GM21825 (cell line): ENCODE results near the gene MPI.
"Not testable (repeated sequence)": the region's sequence is repeated elsewhere in the genome, so short reads cannot be mapped to it uniquely, and the experiment has no call there.

Experiments used
- ATAC-seq: cut with Tn5 transposase; IDR thresholded peaks from one replicate; pipeline ENCODE4 v1.9.1; 2021; ENCODE audit warnings: mild to moderate bottlenecking, moderate library complexity; ENCODE audit not compliant: unreplicated experiment

Gene MPI

GRCh38 chr15:74863239-74864056 is 26.4 kb upstream of the MPI start:
- no peak for ATAC-seq

GRCh38 chr15:74864296-74864695 is 25.5 kb upstream of the MPI start:
- no peak for ATAC-seq

GRCh38 chr15:74865316-74865715 is 24.5 kb upstream of the MPI start:
- ATAC-seq: no peak

DNA sequence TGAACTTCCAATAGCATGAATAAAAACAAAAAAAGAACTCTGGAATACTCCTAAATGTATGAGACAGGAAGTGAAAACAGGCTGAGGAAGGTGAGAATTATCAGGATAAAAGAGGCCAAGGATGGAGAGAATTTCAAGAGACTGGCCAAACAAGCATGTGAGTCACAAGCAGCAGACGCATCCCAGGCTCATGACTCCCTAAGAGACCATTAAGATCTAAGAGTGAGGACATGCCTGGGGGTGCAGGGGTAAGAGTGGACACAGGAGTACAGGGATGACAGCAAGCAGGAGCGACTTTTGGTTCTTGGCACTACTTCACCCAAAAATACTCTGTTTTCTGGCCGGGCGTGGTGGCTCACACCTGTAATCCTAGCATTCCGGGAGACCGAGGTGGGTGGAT is 23.8 kb upstream of the MPI start:
- ATAC-seq: no peak

DNA sequence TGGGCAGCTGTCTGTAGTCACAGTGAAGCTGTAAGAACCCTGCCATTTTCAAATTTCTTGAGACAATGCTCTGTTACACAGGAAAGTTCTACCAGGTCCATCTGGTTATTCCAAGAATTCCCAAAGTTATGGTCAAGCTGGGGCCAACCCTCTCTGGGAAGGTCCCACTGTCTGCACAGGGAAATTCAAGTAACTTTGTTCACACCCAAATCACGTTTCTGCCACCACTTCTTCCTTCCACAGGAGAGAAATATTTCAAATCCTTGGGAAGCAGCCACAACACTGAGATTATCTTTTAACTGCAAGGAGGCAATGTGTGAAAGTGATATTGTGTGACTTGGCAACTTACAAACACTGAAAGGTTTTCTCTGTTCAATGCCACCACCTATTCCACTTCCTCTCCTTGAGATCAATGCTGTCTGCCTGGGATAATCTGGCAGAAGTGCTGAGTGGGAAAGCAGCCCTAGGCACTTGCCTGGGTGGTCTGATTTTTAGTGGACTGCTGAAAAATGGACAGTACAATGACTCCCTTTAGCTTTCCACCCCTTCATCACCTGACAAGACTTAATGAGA is 22.3 kb upstream of the MPI start:
- ATAC-seq: no peak

DNA sequence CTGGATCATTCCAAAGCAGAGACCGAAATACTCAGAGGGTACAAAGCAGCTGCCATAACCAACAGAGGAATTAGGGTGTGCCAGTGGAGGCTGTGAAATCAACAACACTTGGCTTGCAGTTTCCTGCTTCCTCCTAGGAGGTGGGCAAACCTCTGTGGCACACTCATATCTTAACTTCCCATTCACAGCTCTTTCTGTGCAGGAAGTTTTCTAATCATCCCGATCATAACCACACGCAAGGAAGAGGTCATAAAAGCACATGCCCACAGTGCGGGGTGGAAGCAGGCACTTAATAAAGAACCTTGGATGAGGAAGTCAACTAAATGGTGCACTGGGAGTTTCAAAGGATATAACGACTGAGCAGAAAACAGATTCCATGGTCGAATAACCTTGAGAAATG is 21.8 kb upstream of the MPI start:
- no peak for ATAC-seq

DNA sequence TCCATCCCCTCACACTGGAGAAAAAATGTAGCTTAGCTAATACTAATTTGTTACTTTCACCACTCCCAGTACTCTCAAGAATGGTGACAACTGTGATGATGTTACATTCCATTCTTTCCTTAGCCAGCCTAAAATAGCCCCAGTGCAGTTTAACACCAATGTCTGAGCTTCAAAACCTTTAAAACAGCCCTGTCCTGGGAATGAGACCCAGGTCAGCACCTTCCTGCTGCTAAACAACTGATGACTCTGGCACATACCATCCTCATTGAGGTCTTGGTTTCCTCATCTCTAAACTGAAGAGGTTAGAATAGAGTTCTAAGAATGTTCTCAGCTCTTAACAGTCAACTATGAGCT is 20.5 kb upstream of the MPI start:
- ATAC-seq: no peak

GRCh38 chr15:74869726-74870407 is 20.0 kb upstream of the MPI start:
- ATAC-seq: peak; percentile 43

DNA sequence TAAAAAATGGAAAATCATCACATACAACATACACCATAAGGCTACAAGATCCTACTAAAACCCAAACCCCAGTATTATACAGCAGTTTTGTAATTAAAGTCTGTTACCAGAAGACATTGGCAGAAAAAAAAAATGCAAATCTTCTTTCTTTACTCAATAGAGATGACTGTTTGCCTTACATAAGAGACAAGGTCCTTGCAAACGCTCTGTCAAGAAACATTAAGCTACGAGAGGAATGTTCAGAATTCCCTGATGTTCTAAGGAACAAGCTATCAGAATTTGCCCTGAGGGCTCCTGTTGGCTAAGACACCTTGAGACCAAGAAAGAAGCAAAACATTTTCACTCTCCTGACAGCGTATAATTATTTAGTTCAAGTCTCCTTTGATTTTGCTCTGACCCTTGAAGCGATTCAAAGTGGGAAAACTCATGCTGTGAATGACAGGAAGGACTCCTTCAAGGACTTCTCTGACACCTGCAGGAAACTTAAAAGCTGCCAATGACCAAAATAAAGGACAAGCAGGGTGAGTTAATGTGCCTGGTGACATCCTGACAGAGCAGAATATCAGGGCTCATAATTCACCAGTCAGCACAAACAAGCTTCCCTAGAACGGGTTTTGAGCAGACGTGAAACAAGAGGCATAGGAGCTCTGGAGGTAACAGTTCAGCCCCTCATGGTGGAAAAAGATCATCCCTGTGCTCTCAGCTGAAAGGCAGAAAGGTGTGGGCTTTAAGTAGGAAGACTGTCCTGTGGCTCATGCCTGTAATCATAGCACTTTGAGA is 19.2 kb upstream of the MPI start:
- ATAC-seq: no peak

- no peak for ATAC-seq
These were observed 17.2 kb upstream of the MPI start for GRCh38 chr15:74872702-74873035.

- peak; percentile 71 for ATAC-seq
These were observed 16.6 kb upstream of the MPI start, which contains the start of gene SCAMP2 for GRCh38 chr15:74873036-74873755. TSS of gene SCAMP2 (minus strand) at chr15:74873365. CDS start at chr15:74873255, 110 bp downstream.

- ATAC-seq: no peak
These were observed 16.0 kb upstream of the MPI start for GRCh38 chr15:74873756-74874424.

DNA sequence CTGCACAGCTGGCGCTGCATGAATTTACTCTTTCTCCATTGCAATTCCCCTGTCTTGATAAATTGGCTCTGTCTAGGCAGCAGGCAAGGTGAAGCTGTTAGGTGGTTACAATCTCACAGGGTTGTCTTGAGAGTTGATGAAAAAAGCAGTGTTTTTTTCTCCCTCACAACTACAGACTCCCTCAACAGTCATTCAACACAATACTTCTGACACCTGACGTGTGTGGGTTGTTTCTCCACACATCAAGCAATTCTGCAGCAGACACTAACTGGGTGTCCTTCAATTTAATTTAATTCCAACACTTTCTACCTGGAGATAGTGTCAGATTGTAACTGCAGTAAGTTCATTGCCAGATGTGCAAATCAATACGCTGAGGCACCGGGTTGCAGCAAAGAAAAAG is 11.6 kb upstream of the MPI start:
- ATAC-seq: no peak

- ATAC-seq: no peak
These were observed 7.3 kb upstream of the MPI start for GRCh38 chr15:74882528-74882927.

GRCh38 chr15:74884428-74885223 is 5.2 kb upstream of the MPI start:
- ATAC-seq: no peak

GRCh38 chr15:74885461-74885860 is 4.4 kb upstream of the MPI start:
- no peak for ATAC-seq

DNA sequence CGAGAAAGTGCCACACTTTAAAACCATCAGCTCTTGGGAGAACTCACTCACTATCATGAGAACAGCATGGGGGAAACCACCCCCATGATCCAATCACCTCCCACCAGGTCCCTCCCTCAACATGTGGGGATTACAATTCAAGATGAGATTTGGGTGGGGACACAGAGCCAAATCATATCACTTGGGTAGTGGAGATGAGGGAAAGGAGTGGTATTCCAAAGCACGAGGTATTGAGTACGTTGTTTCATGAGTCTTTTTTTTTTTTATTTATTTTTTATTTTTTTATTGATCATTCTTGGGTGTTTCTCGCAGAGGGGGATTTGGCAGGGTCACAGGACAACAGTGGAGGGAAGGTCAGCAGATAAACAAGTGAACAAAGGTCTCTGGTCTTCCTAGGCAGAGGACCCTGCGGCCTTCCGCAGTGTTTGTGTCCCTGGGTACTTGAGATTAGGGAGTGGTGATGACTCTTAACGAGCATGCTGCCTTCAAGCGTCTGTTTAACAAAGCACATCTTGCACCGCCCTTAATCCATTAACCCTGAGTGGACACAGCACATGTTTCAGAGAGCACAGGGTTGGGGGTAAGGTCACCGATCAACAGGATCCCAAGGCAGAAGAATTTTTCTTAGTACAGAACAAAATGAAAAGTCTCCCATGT is 2.2 kb upstream of the MPI start:
- not testable (repeated sequence) for ATAC-seq

GRCh38 chr15:74888716-74889115 is 1.1 kb upstream of the MPI start:
- no peak for ATAC-seq

GRCh38 chr15:74889390-74889882 is 406 bp upstream of the MPI start:
- peak; percentile 19 for ATAC-seq
